Measurements from ENCODE around the gene SLC16A10. TPM values are rescaled to one million over a fixed set of nuclear protein-coding genes. Genes with fewer than 3 reads are reported as not detected.

SLC16A10 gene, protein sequence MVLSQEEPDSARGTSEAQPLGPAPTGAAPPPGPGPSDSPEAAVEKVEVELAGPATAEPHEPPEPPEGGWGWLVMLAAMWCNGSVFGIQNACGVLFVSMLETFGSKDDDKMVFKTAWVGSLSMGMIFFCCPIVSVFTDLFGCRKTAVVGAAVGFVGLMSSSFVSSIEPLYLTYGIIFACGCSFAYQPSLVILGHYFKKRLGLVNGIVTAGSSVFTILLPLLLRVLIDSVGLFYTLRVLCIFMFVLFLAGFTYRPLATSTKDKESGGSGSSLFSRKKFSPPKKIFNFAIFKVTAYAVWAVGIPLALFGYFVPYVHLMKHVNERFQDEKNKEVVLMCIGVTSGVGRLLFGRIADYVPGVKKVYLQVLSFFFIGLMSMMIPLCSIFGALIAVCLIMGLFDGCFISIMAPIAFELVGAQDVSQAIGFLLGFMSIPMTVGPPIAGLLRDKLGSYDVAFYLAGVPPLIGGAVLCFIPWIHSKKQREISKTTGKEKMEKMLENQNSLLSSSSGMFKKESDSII
- not detected in 2 replicates for polyA plus RNA-seq (2011; rRNA removed)
- polyA minus RNA-seq (2011; rRNA and poly(A)+ RNA removed): not detected in 2 replicates

GRCh38 chr6:111087106-111087835 is at the start of gene SLC16A10:
TSS of gene SLC16A10 (plus strand) at chr6:111087503. CDS start at chr6:111087753, 250 bp downstream.
- no peak for DNase-seq (ENCODE audit: low read depth, low spot score)

DNA sequence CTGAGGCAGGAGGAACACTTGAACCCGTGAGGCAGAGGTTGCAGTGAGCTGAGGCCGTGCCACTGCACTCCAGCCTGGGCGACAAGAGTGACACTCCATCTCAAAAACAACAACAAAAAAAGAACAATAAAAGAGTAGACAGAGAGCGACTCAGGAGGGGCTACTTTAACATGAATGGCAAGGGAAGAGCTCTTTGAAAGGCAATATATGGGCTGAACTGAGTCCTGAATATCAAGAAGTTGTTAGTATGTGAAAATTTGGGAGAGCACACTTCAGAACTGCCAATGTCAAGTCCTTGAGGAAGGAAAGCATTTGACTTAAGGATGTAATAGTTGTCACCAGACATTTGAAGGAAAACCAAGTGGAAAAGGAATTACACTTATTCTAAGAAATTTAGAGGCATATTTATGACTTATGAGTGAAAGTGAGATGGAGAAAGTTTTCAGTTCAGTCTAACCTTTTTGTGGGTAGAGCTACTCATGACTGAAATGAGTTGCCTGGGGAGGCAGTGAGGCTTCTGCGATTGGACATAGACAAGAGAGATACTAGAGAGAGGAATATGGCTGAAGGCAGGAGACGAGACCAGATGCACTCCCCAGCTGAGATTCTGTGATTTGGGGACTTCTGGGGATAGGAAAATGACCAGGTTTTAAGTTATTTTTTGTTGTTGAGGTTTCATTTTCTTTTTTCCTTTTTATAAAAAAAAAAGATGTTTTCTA is 48.6 kb upstream of the SLC16A10 start:
- ChIA-PET POLR2A (no interaction called here), CTCF (no interaction called here)
- Histone ChIP-seq H3K4me3 (ENCODE audit: low read depth, low read length) (no peak overlapping the region), H3K27ac (ENCODE audit: low read depth, low read length) (no peak overlapping the region), H3K9me3 (ENCODE audit: control insufficient read depth, insufficient read depth, low read length) (no peaks in the 10 kb centered on the region), H3K27me3 (ENCODE audit: control insufficient read depth, insufficient read depth, low read length) (no peaks in the 10 kb centered on the region)
- DNase-seq (ENCODE audit: low read depth, low spot score): no peak
- TF ChIP-seq, protein P1, sequence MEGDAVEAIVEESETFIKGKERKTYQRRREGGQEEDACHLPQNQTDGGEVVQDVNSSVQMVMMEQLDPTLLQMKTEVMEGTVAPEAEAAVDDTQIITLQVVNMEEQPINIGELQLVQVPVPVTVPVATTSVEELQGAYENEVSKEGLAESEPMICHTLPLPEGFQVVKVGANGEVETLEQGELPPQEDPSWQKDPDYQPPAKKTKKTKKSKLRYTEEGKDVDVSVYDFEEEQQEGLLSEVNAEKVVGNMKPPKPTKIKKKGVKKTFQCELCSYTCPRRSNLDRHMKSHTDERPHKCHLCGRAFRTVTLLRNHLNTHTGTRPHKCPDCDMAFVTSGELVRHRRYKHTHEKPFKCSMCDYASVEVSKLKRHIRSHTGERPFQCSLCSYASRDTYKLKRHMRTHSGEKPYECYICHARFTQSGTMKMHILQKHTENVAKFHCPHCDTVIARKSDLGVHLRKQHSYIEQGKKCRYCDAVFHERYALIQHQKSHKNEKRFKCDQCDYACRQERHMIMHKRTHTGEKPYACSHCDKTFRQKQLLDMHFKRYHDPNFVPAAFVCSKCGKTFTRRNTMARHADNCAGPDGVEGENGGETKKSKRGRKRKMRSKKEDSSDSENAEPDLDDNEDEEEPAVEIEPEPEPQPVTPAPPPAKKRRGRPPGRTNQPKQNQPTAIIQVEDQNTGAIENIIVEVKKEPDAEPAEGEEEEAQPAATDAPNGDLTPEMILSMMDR (IDR thresholded peaks at IDR 0.05; ENCODE audit: low read depth, low read length): no peak

More at GRCh38 chr6:111087106-111087835, at the start of gene SLC16A10:
- POLR2A ChIA-PET: no interaction called here
- Histone ChIP-seq H3K4me3 (ENCODE audit: low read depth, low read length) (peak within 1 kb of the TSS; percentile 56), H3K27me3 (ENCODE audit: control insufficient read depth, insufficient read depth, low read length) (peaks cover 36% of the 10 kb centered on the region), H3K27ac (ENCODE audit: low read depth, low read length) (no peak within 1 kb of the TSS), H3K9me3 (ENCODE audit: control insufficient read depth, insufficient read depth, low read length) (no peaks in the 10 kb centered on the region)
- CTCF ChIA-PET: no interaction called here
- TF ChIP-seq, protein P1 (IDR thresholded peaks at IDR 0.05; ENCODE audit: low read depth, low read length): no peak

- TF ChIP-seq, protein P1 (IDR thresholded peaks at IDR 0.05; ENCODE audit: low read depth, low read length): no peak
- Histone ChIP-seq H3K4me3 (ENCODE audit: low read depth, low read length) (no peak overlapping the region), H3K27ac (ENCODE audit: low read depth, low read length) (no peak overlapping the region), H3K9me3 (ENCODE audit: control insufficient read depth, insufficient read depth, low read length) (no peaks in the 10 kb centered on the region), H3K27me3 (ENCODE audit: control insufficient read depth, insufficient read depth, low read length) (peaks cover 5% of the 10 kb centered on the region)
- POLR2A ChIA-PET: no interaction called here
- CTCF ChIA-PET: interaction anchor here (0.6 to 2.7 kb wide), 2 partner anchors 16 to 236 kb away, joined by 4 to 15 read pairs; no protein-coding TSS in a partner anchor
- DNase-seq (ENCODE audit: low read depth, low spot score): no peak
These were observed 45.4 kb upstream of the SLC16A10 start for GRCh38 chr6:111041917-111042316.

DNA sequence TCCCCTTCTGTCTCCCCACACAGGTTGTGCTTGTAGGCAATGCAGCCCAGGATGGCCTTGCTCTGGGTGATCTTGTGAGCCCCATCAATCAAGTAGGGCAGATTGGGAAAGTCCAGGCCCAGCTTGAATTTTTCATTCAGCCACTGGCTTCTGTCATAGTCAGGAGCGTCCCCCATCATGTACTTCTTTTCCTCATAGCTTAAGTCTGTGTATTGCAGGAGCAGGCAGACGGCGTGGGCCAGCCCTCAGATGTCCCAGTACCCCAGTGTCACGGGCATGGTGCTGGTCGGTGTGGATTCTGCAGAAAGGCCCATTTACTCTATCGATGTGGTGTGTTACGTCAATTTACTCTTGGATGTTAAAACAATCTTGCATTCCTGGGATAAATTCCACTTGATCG is 40.1 kb upstream of the SLC16A10 start:
- Histone ChIP-seq H3K27me3 (ENCODE audit: control insufficient read depth, insufficient read depth, low read length) (peaks cover 5% of the 10 kb centered on the region), H3K9me3 (ENCODE audit: control insufficient read depth, insufficient read depth, low read length) (no peaks in the 10 kb centered on the region), H3K27ac (ENCODE audit: low read depth, low read length) (no peak overlapping the region), H3K4me3 (ENCODE audit: low read depth, low read length) (no peak overlapping the region)
- no peak for DNase-seq (ENCODE audit: low read depth, low spot score)
- ChIA-PET POLR2A (no interaction called here), CTCF (interaction anchor here (3.5 kb wide), 1 partner anchor 10 kb away, joined by 24 read pairs; no protein-coding TSS in a partner anchor)
- TF ChIP-seq, protein P1 (IDR thresholded peaks at IDR 0.05; ENCODE audit: low read depth, low read length): no peak

Data from AG04450 (cell line).